CD4-positive, alpha-beta T cell treated with Interleukin-10 for 1 hour (primary cell): ENCODE data around the gene PEX1.
A peak's percentile ranks its signal among the peaks of the same experiment; 100 is the strongest.
"Not testable (repeated sequence)": the region's sequence is repeated elsewhere in the genome, so short reads cannot be mapped to it uniquely, and the experiment has no call there.

Source experiments
- DNase-seq: peaks from one replicate; pipeline ENCODE4 v3.0.0-alpha.2; 2020

Gene PEX1

DNA sequence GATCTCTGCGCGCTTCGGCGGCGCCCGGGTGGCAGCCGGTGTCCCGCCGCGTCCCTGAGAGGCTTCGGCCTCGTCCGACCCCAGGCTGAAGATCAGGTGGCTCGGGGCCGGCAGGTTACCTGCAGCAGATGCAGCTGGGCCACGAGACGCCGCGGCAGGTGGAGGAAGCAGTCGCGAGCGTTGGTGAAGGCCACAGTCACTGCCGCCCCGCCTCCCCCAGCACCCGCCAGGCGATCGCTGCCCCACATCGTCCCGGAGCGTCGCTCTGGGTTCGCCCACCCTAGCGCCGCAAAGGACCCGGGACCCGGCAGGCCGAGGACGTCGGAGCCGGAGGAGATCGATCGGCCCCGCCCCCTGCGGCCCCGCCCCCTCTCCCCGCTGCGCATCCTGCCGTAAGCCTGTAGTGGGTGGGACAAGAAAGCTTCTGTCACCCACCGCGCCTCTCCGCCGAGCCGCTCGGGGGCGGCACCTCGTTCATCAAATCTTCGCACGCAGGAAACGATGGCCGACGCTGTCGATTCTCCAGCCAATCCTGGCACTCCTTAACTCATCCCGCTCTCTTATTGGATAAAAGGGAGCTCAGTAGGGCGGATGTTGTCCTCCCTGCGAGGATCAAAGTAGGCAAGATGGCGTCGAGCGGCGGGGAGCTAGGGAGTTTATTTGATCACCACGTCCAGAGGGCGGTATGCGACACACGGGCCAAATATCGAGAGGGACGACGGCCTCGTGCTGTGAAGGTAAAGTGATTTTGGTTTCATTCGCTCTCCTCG lies at the start of gene PEX1, which contains the start of gene RBM48:
PEX1 (minus strand) TSS at position 333 of the 770 bp plus-strand sequence; CDS start at position 248, 85 bp downstream.
RBM48 (plus strand) TSS at position 608 of the 770 bp plus-strand sequence; CDS start at position 627, 19 bp downstream.
- DNase-seq = peak; percentile 98

DNA sequence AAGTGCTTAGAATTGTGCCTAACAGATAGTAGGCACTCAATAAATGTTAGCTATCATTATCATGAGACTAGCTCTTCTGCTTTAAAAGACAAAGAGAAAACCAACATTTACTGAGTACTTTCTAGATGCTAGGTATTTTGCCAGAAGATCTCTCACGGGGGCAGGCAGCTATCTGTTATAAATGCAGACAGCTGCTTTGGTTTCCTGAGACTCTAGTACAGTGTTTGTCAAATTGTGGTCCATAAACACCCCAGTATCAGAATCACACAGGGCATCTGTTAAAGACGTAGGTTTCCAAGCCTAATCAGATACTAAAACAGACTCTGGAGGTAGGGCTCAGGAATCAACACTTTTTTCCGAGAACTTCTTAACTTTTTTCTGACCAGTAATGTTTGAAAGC lies 48.0 kb upstream of the PEX1 start:
- DNase-seq = no peak

GRCh38 chr7:92569137-92569536 lies 40.8 kb upstream of the PEX1 start:
- DNase-seq = no peak

GRCh38 chr7:92567460-92567859 lies 39.1 kb upstream of the PEX1 start:
- no peak for DNase-seq

DNA sequence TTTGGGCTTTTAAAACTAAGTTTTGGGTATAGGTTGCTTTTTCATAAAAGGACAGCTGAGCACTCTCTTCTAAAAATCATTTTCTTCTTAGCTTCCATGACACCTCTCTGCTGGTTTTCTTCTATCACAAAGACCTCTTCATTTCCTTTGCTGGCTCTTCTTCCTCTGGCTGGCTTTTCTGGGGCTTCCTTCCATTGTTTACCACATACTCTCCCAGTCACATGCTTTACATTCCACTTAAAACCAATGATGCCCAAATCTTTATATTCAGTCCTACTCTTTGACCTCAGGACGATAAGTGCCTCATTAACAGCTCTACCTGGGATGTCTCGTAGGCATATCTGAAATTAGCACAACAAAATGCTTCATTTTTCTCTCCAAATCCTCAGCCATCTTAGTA lies 35.0 kb upstream of the PEX1 start:
- DNase-seq = no peak

DNA sequence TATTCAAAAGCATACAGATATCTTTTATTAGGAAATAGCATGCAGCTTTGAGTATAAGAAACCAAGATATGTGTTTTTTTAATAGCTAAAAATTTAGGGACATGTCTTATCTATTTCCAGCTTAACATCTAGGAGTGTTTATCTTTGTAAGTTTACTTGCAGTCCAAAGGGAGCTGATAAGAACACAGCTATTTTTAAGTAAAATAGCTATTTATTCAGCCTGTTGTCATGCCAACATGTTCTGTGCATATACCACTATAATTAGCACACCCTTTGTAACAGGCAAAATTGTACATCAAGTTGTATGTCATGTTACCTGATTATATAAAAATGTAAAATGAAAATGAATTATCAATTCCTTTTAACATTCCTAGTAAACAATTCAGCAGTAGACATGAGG lies 32.3 kb upstream of the PEX1 start:
- DNase-seq = no peak

- DNase-seq = no peak
Measured at GRCh38 chr7:92557808-92558362, 29.6 kb upstream of the PEX1 start.

DNA sequence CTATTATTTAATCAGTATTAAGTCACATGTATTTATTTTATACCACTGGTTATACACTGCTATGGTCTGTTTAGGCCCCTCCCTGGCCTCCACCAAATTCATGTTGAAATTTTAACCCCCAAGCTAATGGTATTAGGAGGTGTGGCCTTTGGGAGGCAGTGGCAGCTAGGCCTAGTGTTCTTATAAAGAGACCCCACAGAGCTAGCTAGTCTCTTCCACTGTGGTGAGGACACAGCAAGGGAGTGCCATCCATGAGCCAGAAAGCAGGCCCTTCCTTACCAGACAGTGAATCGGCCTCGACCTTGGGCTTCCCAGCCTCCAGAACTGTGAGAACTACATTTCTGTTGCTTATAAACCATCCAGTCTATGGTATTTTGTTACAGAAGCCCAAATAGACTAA lies 28.9 kb upstream of the PEX1 start:
- no peak for DNase-seq

GRCh38 chr7:92550194-92550593 lies 21.9 kb upstream of the PEX1 start:
- DNase-seq = no peak

DNA sequence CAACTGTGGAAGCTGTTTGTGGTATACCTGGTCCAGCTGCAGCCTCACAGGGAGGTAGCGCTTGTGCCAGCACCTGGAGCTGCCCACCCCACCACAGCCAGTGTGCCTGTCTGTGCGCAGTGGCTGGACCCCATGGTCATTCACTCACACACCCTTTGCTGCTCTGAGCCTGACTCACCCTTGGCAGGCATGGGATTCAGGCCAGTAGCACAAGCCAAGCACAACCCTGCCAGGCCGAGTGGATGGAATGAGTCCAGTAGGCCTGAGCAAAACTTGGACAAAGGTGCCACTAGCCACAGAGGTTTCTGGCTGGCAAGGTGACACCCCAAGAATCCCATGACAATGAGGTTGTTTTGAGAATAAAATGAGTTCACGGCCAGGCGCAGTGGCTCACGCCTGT lies 19.3 kb upstream of the PEX1 start:
- DNase-seq = no peak

GRCh38 chr7:92546856-92547497 lies 18.7 kb upstream of the PEX1 start:
- DNase-seq = no peak

DNA sequence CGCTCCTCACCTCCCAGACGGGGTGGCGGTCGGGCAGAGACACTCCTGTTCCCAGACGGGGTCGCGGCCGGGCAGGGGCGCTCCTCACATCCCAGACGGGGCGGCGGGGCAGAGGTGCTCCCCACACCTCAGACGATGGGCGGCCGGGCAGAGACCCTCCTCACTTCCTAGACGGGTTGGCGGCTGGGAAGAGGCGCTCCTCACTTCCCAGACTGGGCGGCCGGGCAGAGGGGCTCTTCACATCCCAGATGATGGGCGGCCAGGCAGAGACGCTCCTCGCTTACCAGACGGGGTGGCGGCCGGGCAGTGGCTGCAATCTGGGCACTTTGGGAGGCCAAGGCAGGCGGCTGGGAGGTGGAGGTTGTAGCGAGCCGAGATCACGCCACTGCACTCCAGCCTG lies 16.8 kb upstream of the PEX1 start:
- not testable (repeated sequence) for DNase-seq

GRCh38 chr7:92543542-92543941 lies 15.2 kb upstream of the PEX1 start:
- DNase-seq = not testable (repeated sequence)

DNA sequence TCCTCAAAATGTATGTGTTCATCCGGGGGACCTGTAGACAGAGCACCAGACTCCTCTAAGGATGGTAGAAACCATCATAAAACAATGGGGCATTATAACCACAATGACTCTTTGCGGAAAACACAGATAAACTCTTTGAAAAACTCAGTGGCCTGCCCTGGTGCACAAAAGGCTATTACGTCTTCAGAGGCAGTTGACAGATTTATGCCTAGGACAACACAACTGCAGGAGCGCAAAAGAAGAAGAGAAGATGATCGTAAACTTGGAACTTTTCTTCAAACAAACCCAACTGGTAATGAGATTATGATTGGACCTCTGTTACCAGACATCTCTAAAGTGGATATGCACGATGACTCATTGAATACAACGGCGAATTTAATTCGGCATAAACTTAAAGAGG lies 6.3 kb upstream of the PEX1 start:
- no peak for DNase-seq

DNA sequence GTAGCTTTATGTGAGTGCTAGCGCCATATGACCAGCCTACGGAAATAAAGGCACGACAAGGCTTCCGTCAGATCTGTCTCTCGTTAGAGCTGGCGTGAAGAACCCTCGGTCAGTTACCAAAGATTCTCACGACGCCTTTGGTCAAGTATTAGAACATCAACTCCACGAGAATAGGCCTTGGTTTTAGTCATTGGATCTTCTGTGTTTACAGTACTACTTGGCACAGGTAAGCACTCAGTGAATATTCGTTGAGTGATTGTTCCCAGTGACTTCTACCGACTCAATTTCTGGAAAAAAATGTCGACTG lies 591 bp upstream of the PEX1 start:
- DNase-seq = no peak

- DNase-seq = peak; percentile 56
Measured at GRCh38 chr7:92527300-92528187, 776 bp downstream of the PEX1 start.

- no peak for DNase-seq
Measured at GRCh38 chr7:92523110-92523509, 5.2 kb downstream of the PEX1 start.

GRCh38 chr7:92520024-92520423 lies 8.3 kb downstream of the PEX1 start:
- no peak for DNase-seq

DNA sequence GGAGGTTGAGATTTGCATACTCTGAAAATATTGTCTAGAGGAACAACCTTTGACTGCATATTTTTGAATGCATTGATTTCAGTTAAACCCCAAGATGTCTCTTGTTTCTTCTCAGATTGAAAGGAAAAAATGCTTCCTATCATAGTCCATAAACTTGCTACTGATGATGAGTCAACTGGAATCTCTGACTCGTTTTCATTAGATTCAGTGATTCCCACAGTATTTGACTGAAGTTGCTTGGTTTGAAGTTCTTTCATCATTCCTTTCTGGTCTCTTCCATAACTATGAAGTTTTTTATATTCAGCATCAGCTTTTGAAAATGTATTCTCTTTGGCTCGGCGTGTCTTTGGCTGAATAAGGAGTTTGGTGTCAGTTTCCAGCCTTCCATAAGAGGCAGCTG lies 10.7 kb downstream of the PEX1 start:
- no peak for DNase-seq

DNA sequence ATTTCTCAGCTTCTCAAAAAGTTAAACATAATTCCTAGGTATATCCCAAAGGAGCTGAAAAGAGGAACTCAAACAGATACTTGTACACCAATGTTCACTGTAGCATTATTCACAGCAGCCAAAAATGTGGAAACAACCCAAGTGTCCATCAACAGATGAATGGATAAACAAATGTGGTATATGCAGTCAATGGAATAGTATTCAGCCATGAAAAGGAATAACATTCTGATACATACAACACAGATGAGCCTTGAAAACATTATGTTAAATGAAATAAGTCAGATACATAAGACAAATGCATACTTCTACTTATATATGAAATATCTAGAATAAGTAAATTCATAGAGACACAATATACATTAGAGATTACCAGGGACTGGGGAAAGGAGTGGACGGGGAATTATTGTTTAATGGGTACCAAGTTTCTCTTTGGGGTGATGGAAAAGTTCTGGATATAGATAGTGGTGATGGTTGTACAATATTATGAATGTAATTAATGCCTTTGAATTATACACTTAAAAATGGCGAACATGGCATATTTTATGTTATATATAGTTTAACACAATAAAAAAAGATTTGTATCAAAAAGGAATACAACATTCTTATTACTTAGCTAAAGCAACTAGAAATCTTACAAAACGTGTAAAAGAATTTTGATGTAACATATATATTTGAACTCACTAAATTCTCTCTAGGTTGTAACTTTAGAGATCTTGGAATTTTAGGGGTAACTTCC lies 15.0 kb downstream of the PEX1 start:
- no peak for DNase-seq

DNA sequence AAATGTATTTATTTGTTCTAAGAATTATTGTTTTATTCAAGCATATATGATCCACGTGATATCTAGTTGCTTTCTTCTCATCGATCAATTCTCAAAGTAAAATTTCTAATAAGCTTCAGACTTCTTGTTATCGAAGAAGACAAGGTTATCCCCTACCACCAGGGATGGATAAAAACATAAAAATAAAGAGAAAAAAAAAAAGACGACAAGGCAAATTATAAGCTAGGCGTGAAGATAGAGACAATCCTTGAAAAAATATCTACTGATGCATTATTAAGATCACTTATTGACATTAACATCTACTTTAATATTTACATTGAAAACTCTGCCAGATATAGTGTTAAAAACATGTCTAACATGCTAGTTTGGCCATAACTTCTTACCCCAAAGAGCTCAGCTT lies 19.4 kb downstream of the PEX1 start:
- DNase-seq = no peak

GRCh38 chr7:92506363-92506762 lies 22.0 kb downstream of the PEX1 start:
- no peak for DNase-seq

DNA sequence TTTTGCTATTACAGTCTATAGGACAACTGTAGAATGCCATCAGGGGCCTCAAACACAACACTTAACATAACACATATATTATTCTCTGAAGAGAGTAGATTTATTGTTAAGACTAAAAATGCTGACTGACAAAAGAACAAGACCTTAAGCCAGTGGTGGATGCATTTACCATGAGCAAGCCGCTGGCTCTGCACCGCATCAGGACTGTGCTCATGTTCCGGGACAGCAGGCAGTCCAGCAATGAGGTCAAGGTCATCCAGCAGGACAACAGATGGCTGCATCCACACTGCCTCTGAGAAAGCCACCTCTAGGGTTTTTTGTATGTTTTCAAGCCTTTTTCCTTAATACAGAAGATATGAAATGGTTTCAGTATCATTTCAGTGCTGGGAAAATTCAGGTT lies 23.8 kb downstream of the PEX1 start:
- no peak for DNase-seq
